HepG2 (cell line): ENCODE results near the gene CSNK1G1.

ENCODE experiments used
- CTCF ChIP-seq: sonication (generic); formaldehyde crosslinking; IDR thresholded peaks from 2 replicates; pipeline ENCODE4 v1.5.0; 2020; ENCODE audit warnings: mild to moderate bottlenecking, missing genetic modification reagents, moderate library complexity
- MXI1 ChIP-seq: IDR thresholded peaks from 3 replicates; pipeline ENCODE4 v1.6.1; 2012; ENCODE audit warnings: low read depth, low read length, inconsistent platforms, borderline replicate concordance
- NCOA1 ChIP-seq: sonication (generic); formaldehyde crosslinking; IDR thresholded peaks from 2 replicates; pipeline ENCODE4 v1.9.0; 2021; ENCODE audit warnings: missing genetic modification reagents
- POLR2AphosphoS5 ChIP-seq: IDR thresholded peaks from 2 replicates; pipeline ENCODE4 v1.6.1; 2012; ENCODE audit warnings: low read depth, low read length
- ZSCAN20 ChIP-seq: sonication (generic); formaldehyde crosslinking; IDR thresholded peaks from 2 replicates; pipeline ENCODE4 v1.4.0; 2020; ENCODE audit warnings: missing genetic modification reagents, mild to moderate bottlenecking, borderline replicate concordance

- TF ChIP-seq MXI1, result no peak
- TF ChIP-seq NCOA1 (CRISPR knock-in tag), result no peak
- no peak for TF ChIP-seq CTCF
- no peak for TF ChIP-seq ZSCAN20
- TF ChIP-seq POLR2AphosphoS5, result no peak
Measured at GRCh38 chr15:64132217-64132616, 223.8 kb downstream of the CSNK1G1 start.
